GM23338 (cell line): ENCODE data around the gene MST1. TPM values are rescaled to one million over a fixed set of nuclear protein-coding genes. Genes with fewer than 3 reads are reported as not detected.

Source experiments
- ATAC-seq: fragments of 200-7000 bp; cut with Tn5 transposase; 3 replicates; pipeline ENCODE4 v1.9.1; 2020
- DNase-seq: peaks from one replicate; pipeline ENCODE4 v3.0.0-alpha.2; 2015; ENCODE audit warnings: low spot score
- H2AFZ ChIP-seq: fragments of 200-600 bp; sonication (generic); 2 replicates; pipeline ENCODE4 v1.8.0; 2016; ENCODE audit warnings: antibody characterized with exemption, mild to moderate bottlenecking, moderate library complexity
- H3F3A ChIP-seq: fragments of 200-600 bp; sonication (generic); replicated peaks from 2 replicates; pipeline ENCODE4 v1.8.0; 2017; ENCODE audit warnings: antibody characterized with exemption, mixed run types, low read depth
- H3K27ac ChIP-seq: fragments of 200-600 bp; sonication (generic); 2 replicates; pipeline ENCODE4 v1.6.1; 2016; ENCODE audit warnings: low read depth
- H3K27me3 ChIP-seq: fragments of 200-600 bp; sonication (generic); 2 replicates; pipeline ENCODE4 v1.8.0; 2016; ENCODE audit warnings: mild to moderate bottlenecking, mixed run types, moderate library complexity; ENCODE audit not compliant: insufficient read depth
- H3K36me3 ChIP-seq: fragments of 200-600 bp; sonication (generic); 2 replicates; pipeline ENCODE4 v1.8.0; 2016; ENCODE audit warnings: mild to moderate bottlenecking; ENCODE audit not compliant: insufficient read depth
- H3K4me1 ChIP-seq: fragments of 200-600 bp; sonication (generic); 2 replicates; pipeline ENCODE4 v1.8.0; 2016; ENCODE audit warnings: mild to moderate bottlenecking, moderate library complexity; ENCODE audit not compliant: insufficient read depth
- H3K4me2 ChIP-seq: fragments of 200-600 bp; sonication (generic); 2 replicates; pipeline ENCODE4 v1.7.1; 2017; ENCODE audit warnings: mixed run types
- H3K4me3 ChIP-seq: fragments of 200-600 bp; sonication (generic); 2 replicates; pipeline ENCODE4 v1.6.1; 2016; ENCODE audit warnings: mixed run types
- H3K79me2 ChIP-seq: fragments of 200-600 bp; sonication (generic); replicated peaks from 2 replicates; pipeline ENCODE4 v1.8.0; 2017; ENCODE audit warnings: mild to moderate bottlenecking; ENCODE audit not compliant: insufficient read depth
- H3K9me2 ChIP-seq: fragments of 200-600 bp; sonication (generic); 2 replicates; pipeline ENCODE4 v1.8.0; 2017; ENCODE audit not compliant: insufficient read depth
- H4K20me1 ChIP-seq: fragments of 200-600 bp; sonication (generic); replicated peaks from 2 replicates; pipeline ENCODE4 v1.8.0; 2017; ENCODE audit warnings: mild to moderate bottlenecking; ENCODE audit not compliant: insufficient read depth
- H3K27ac Mint-ChIP-seq: 2 replicates; pipeline ENCODE4 v1.8.0; 2020; ENCODE audit warnings: inconsistent platforms, mild to moderate bottlenecking, moderate library complexity, mixed read lengths
- H3K27me3 Mint-ChIP-seq: 3 replicates; pipeline ENCODE4 v1.8.0; 2022; ENCODE audit warnings: low read depth, mild to moderate bottlenecking, moderate library complexity, mixed read lengths, inconsistent platforms; ENCODE audit not compliant: insufficient read depth, poor library complexity
- H3K36me3 Mint-ChIP-seq: 3 replicates; pipeline ENCODE4 v1.8.0; 2021; ENCODE audit warnings: low read depth, mild to moderate bottlenecking, inconsistent platforms, moderate library complexity, mixed read lengths
- H3K4me1 Mint-ChIP-seq: 3 replicates; pipeline ENCODE4 v1.8.0; 2020; ENCODE audit warnings: mild to moderate bottlenecking, inconsistent platforms, mixed read lengths
- H3K4me3 Mint-ChIP-seq: 3 replicates; pipeline ENCODE4 v1.8.0; 2021; ENCODE audit warnings: moderate library complexity, mild to moderate bottlenecking, inconsistent platforms, mixed read lengths
- H3K9me3 Mint-ChIP-seq: 3 replicates; pipeline ENCODE4 v1.8.0; 2020; ENCODE audit warnings: moderate library complexity, mild to moderate bottlenecking, inconsistent platforms, mixed read lengths
- CREB1 ChIP-seq: fragments of 250-450 bp; sonication (Bioruptor Pico); IDR thresholded peaks from 2 replicates; pipeline ENCODE4 v1.5.0; 2020; ENCODE audit warnings: low read depth, mild to moderate bottlenecking, moderate library complexity
- EZH2phosphoT487 ChIP-seq: fragments of 200-600 bp; sonication (generic); IDR thresholded peaks from one replicate; pipeline ENCODE4 v1.8.1; 2018; ENCODE audit warnings: antibody characterized with exemption; ENCODE audit not compliant: unreplicated experiment
- JUNB ChIP-seq: IDR thresholded peaks from one replicate; pipeline ENCODE4 v1.6.1; 2016; ENCODE audit warnings: antibody characterized with exemption; ENCODE audit not compliant: unreplicated experiment
- NANOG ChIP-seq: IDR thresholded peaks from 2 replicates; pipeline ENCODE4 v1.6.1; 2016; ENCODE audit warnings: antibody characterized with exemption, borderline replicate concordance
- POLR2AphosphoS5 ChIP-seq: IDR thresholded peaks from 2 replicates; pipeline ENCODE4 v1.6.1; 2016; ENCODE audit warnings: antibody characterized with exemption, low read depth
- STAT1 ChIP-seq: IDR thresholded peaks from one replicate; pipeline ENCODE4 v1.6.1; 2016; ENCODE audit warnings: antibody characterized with exemption; ENCODE audit not compliant: unreplicated experiment
- ZNF114 ChIP-seq: fragments of 250-450 bp; sonication (Bioruptor Pico); IDR thresholded peaks from 2 replicates; pipeline ENCODE4 v1.5.0; 2020; ENCODE audit warnings: mild to moderate bottlenecking, moderate library complexity
- ZNF331 ChIP-seq: fragments of 250-450 bp; sonication (Bioruptor Pico); IDR thresholded peaks from 2 replicates; pipeline ENCODE4 v1.5.0; 2020; ENCODE audit warnings: low read depth, mild to moderate bottlenecking, moderate library complexity
- polyA plus RNA-seq: library from polyadenylated mRNA; unstranded; fragments of >200 nt; fragmentation: Nextera tagmentation; extraction: Ambion mirVana; gene quantifications from 2 replicates; pipeline ENCODE4 v1.2.1, GENCODE V29; 2016
- total RNA-seq: library from RNA; depleted of rRNA; stranded (reverse); fragments of >200 nt; shearing (Covaris generic); gene quantifications from 2 replicates; pipeline ENCODE4 v1.2.3, GENCODE V29; 2014
- TF ChIP-seq, protein P1 (sequence below), 2 experiments: fragments of 200-600 bp in 1 of 2; sonication (generic) in 1 of 2; conservative IDR thresholded peaks; 2 replicates each; pipeline versions ENCODE4 v1.5.1 to v1.6.1; 2016 to 2017; ENCODE audit warnings: antibody characterized with exemption in 2 of 2, low read depth in 2 of 2, mild to moderate bottlenecking in 2 of 2, moderate library complexity in 1 of 2
- TF ChIP-seq, protein P2 (sequence below): IDR thresholded peaks from 2 replicates; pipeline ENCODE4 v1.6.1; 2016; ENCODE audit warnings: antibody characterized with exemption
- TF ChIP-seq, protein P3 (sequence below): fragments of 250-450 bp; sonication (Bioruptor Pico); IDR thresholded peaks from 2 replicates; pipeline ENCODE4 v1.5.0; 2020; ENCODE audit warnings: mild to moderate bottlenecking, moderate library complexity

The MST1 gene
- total and polyA plus RNA-seq, 2 experiments from 2014 or later, result 5.9 to 11.1 TPM

DNA sequence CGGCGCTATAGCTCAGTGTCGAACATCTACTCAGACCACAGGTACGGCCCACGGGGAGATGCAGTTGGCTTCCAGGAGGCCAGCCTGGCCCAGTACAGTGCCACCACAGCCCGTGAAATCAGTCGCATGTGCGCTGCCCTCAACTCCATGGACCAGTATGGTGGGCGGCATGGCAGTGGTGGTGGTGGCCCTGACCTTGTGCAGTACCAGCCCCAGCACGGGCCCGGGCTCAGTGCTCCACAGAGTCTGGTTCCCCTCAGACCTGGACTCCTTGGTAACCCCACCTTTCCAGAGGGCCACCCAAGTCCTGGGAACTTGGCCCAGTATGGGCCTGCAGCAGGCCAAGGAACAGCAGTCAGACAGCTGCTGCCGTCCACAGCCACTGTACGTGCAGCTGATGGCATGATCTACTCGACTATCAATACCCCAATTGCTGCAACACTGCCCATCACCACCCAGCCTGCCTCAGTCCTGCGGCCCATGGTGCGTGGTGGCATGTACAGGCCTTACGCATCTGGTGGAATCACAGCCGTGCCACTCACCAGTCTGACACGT, 33.5 kb downstream of the MST1 start (continued):
- TF ChIP-seq, protein P1, sequence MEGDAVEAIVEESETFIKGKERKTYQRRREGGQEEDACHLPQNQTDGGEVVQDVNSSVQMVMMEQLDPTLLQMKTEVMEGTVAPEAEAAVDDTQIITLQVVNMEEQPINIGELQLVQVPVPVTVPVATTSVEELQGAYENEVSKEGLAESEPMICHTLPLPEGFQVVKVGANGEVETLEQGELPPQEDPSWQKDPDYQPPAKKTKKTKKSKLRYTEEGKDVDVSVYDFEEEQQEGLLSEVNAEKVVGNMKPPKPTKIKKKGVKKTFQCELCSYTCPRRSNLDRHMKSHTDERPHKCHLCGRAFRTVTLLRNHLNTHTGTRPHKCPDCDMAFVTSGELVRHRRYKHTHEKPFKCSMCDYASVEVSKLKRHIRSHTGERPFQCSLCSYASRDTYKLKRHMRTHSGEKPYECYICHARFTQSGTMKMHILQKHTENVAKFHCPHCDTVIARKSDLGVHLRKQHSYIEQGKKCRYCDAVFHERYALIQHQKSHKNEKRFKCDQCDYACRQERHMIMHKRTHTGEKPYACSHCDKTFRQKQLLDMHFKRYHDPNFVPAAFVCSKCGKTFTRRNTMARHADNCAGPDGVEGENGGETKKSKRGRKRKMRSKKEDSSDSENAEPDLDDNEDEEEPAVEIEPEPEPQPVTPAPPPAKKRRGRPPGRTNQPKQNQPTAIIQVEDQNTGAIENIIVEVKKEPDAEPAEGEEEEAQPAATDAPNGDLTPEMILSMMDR (conservative IDR thresholded peaks at IDR 0.05; ENCODE audit: low read depth in 2 of 2), result no peak
- no peak for TF ChIP-seq ZNF114 (CRISPR knock-in tag)
- TF ChIP-seq NANOG, result no peak
- no peak for TF ChIP-seq EZH2phosphoT487
- TF ChIP-seq, protein P2, sequence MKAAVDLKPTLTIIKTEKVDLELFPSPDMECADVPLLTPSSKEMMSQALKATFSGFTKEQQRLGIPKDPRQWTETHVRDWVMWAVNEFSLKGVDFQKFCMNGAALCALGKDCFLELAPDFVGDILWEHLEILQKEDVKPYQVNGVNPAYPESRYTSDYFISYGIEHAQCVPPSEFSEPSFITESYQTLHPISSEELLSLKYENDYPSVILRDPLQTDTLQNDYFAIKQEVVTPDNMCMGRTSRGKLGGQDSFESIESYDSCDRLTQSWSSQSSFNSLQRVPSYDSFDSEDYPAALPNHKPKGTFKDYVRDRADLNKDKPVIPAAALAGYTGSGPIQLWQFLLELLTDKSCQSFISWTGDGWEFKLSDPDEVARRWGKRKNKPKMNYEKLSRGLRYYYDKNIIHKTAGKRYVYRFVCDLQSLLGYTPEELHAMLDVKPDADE, result no peak

DNA sequence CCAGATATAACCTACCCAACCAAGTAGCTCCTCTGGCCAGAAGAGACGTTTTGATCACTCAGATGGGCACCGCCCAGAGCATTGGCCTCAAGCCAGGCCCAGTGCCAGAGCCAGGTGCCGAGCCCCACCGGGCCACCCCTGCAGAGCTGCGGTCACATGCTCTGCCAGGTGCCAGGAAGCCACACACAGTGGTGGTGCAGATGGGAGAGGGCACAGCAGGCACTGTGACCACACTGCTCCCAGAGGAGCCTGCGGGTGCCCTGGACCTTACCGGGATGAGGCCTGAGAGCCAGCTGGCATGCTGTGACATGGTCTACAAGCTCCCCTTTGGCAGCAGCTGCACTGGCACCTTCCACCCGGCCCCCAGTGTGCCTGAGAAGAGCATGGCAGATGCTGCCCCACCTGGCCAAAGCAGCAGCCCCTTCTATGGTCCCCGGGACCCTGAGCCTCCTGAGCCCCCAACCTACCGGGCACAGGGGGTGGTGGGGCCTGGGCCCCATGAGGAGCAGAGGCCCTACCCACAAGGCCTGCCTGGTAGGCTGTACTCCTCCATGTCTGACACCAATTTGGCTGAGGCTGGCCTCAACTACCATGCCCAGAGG, 34.2 kb downstream of the MST1 start:
- no peaks in the 10 kb centered on the region for H3K79me2 ChIP-seq
- no peaks in the 10 kb centered on the region for H3F3A ChIP-seq
- H4K20me1 ChIP-seq, result no peaks in the 10 kb centered on the region
- H2AFZ ChIP-seq, result no peak overlapping the region
- H3K4me2 ChIP-seq, result no peak overlapping the region
- H3K9me2 ChIP-seq, result no peaks in the 10 kb centered on the region
- no peak overlapping the region for H3K27ac ChIP-seq
- Mint-ChIP-seq H3K9me3 (no peaks in the 10 kb centered on the region), H3K36me3 (no peaks in the 10 kb centered on the region), H3K4me1 (peaks cover 4% of the 10 kb centered on the region; the same call in 2 of the 3 replicates), H3K27me3 (peaks cover 21% of the 10 kb centered on the region), H3K27ac (no peak overlapping the region), H3K4me3 (no peak overlapping the region)
- TF ChIP-seq JUNB (no peak), NANOG (no peak), ZNF331 (CRISPR knock-in tag) (no peak), POLR2AphosphoS5 (no peak), ZNF114 (CRISPR knock-in tag) (no peak), EZH2phosphoT487 (no peak), CREB1 (CRISPR knock-in tag) (no peak), STAT1 (no peak)
- TF ChIP-seq, protein P3, sequence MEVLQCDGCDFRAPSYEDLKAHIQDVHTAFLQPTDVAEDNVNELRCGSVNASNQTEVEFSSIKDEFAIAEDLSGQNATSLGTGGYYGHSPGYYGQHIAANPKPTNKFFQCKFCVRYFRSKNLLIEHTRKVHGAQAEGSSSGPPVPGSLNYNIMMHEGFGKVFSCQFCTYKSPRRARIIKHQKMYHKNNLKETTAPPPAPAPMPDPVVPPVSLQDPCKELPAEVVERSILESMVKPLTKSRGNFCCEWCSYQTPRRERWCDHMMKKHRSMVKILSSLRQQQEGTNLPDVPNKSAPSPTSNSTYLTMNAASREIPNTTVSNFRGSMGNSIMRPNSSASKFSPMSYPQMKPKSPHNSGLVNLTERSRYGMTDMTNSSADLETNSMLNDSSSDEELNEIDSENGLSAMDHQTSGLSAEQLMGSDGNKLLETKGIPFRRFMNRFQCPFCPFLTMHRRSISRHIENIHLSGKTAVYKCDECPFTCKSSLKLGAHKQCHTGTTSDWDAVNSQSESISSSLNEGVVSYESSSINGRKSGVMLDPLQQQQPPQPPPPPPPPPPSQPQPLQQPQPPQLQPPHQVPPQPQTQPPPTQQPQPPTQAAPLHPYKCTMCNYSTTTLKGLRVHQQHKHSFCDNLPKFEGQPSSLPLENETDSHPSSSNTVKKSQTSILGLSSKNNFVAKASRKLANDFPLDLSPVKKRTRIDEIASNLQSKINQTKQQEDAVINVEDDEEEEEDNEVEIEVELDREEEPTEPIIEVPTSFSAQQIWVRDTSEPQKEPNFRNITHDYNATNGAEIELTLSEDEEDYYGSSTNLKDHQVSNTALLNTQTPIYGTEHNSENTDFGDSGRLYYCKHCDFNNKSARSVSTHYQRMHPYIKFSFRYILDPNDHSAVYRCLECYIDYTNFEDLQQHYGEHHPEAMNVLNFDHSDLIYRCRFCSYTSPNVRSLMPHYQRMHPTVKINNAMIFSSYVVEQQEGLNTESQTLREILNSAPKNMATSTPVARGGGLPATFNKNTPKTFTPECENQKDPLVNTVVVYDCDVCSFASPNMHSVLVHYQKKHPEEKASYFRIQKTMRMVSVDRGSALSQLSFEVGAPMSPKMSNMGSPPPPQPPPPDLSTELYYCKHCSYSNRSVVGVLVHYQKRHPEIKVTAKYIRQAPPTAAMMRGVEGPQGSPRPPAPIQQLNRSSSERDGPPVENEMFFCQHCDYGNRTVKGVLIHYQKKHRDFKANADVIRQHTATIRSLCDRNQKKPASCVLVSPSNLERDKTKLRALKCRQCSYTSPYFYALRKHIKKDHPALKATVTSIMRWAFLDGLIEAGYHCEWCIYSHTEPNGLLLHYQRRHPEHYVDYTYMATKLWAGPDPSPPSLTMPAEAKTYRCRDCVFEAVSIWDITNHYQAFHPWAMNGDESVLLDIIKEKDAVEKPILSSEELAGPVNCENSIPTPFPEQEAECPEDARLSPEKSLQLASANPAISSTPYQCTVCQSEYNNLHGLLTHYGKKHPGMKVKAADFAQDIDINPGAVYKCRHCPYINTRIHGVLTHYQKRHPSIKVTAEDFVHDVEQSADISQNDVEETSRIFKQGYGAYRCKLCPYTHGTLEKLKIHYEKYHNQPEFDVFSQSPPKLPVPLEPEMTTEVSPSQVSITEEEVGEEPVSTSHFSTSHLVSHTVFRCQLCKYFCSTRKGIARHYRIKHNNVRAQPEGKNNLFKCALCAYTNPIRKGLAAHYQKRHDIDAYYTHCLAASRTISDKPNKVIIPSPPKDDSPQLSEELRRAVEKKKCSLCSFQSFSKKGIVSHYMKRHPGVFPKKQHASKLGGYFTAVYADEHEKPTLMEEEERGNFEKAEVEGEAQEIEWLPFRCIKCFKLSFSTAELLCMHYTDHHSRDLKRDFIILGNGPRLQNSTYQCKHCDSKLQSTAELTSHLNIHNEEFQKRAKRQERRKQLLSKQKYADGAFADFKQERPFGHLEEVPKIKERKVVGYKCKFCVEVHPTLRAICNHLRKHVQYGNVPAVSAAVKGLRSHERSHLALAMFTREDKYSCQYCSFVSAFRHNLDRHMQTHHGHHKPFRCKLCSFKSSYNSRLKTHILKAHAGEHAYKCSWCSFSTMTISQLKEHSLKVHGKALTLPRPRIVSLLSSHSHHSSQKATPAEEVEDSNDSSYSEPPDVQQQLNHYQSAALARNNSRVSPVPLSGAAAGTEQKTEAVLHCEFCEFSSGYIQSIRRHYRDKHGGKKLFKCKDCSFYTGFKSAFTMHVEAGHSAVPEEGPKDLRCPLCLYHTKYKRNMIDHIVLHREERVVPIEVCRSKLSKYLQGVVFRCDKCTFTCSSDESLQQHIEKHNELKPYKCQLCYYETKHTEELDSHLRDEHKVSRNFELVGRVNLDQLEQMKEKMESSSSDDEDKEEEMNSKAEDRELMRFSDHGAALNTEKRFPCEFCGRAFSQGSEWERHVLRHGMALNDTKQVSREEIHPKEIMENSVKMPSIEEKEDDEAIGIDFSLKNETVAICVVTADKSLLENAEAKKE (CRISPR knock-in tag), result no peak
- TF ChIP-seq, protein P2, result no peak
- no peak overlapping the region for H3K4me3 ChIP-seq
- H3K27me3 ChIP-seq, result no peaks in the 10 kb centered on the region
- H3K4me1 ChIP-seq, result no peaks in the 10 kb centered on the region
- no peaks in the 10 kb centered on the region for H3K36me3 ChIP-seq
- ATAC-seq, result no peak
- DNase-seq, result no peak
